ENCODE data around the gene SORL1.
"Not testable (repeated sequence)": the region's sequence is repeated elsewhere in the genome, so short reads cannot be mapped to it uniquely, and the experiment has no call there.

Gene SORL1

GRCh38 chr11:121559606-121560200, 107.6 kb downstream of the SORL1 start:
- ATAC-seq (no peak), DNase-seq (no peak)
- Mint-ChIP-seq H3K27ac (peak overlapping the region in 1 of 2 donors; percentile 8), H3K4me1 (peaks cover 73% of the 10 kb centered on the region), H3K9me3 (no peaks in the 10 kb centered on the region), H3K4me3 (no peak overlapping the region), H3K27me3 (no peaks in the 10 kb centered on the region)

DNA sequence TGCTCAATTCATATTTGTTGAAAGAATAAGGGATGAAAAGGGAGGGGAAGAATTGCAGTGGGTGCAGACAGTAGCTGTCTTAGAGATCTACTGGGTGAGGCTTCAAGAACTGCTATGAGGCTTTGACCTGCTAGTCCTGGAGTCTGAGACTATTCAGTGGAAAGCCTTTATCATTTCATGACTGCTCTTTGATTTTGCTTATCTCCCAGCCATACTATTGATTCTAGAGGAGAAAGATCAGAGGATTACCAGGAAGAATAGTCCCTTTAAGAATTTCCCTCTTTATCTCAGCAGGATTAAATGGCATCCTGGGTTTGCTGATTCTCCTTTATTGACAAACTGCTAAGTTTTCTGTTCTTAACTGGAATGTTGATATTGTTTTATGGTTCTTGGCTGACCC, 108.1 kb downstream of the SORL1 start:
- no peak overlapping the region for H3K4me3 Mint-ChIP-seq
- no peak for ATAC-seq
- no peak for DNase-seq
- no peaks in the 10 kb centered on the region for H3K9me3 Mint-ChIP-seq
- no peaks in the 10 kb centered on the region for H3K27me3 Mint-ChIP-seq
- peaks cover 73% of the 10 kb centered on the region for H3K4me1 Mint-ChIP-seq
- no peak overlapping the region for H3K27ac Mint-ChIP-seq

DNA sequence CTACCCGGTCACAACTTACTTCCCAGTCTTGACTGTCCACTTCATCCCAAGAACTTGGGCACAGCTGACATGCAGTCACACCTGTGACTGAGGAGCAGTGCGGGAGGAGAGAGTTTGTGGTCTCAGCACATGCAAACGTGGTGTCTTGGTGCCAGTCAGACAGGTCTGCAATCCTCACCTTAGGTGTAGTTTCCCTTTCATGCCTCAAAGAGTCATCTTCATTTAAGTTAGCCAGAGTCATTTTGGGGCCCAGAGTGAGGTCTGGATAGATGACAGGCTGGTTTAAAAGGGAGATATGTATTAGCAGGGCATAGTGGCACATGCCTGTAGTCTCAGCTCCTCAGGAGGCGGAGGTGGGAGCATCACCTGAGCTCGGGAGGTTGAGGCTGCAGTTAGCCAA, 109.1 kb downstream of the SORL1 start:
- Mint-ChIP-seq H3K27me3 (no peaks in the 10 kb centered on the region), H3K4me1 (peaks cover 69% of the 10 kb centered on the region), H3K27ac (no peak overlapping the region), H3K4me3 (no peak overlapping the region), H3K9me3 (no peaks in the 10 kb centered on the region)
- DNase-seq (peak in 1 of 2 donors; percentile 19), ATAC-seq (peak; percentile 63)

DNA sequence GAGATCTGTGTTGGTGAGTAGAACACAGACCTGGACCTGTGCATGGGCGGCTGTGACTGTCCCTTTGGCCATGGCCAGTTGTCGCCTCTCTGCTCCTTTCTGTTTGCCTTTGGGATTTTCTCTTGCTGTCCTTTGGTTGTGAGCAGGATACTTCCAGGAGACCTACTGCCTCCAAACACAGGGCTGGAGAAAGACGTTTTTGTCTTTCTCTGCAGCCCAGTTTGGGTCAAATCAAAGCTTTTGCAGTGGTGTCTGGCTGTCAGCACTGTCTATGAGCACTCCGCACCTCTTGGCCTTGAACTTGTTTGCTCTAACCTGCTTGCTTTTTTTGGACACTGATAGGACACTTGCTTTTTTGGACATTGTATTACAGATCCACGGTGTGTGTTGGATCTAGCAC, 109.6 kb downstream of the SORL1 start:
- peaks cover 69% of the 10 kb centered on the region for H3K4me1 Mint-ChIP-seq
- H3K9me3 Mint-ChIP-seq, result no peaks in the 10 kb centered on the region
- H3K27me3 Mint-ChIP-seq, result no peaks in the 10 kb centered on the region
- no peak overlapping the region for H3K27ac Mint-ChIP-seq
- no peak overlapping the region for H3K4me3 Mint-ChIP-seq
- ATAC-seq (no peak), DNase-seq (no peak)

GRCh38 chr11:121563003-121563402, 110.9 kb downstream of the SORL1 start:
- DNase-seq (peak in 1 of 2 donors; percentile 65), ATAC-seq (peak; percentile 92)
- H3K27ac Mint-ChIP-seq, result no peak overlapping the region
- no peak overlapping the region for H3K4me3 Mint-ChIP-seq
- H3K9me3 Mint-ChIP-seq, result no peaks in the 10 kb centered on the region
- peaks cover 68% of the 10 kb centered on the region for H3K4me1 Mint-ChIP-seq
- no peaks in the 10 kb centered on the region for H3K27me3 Mint-ChIP-seq

DNA sequence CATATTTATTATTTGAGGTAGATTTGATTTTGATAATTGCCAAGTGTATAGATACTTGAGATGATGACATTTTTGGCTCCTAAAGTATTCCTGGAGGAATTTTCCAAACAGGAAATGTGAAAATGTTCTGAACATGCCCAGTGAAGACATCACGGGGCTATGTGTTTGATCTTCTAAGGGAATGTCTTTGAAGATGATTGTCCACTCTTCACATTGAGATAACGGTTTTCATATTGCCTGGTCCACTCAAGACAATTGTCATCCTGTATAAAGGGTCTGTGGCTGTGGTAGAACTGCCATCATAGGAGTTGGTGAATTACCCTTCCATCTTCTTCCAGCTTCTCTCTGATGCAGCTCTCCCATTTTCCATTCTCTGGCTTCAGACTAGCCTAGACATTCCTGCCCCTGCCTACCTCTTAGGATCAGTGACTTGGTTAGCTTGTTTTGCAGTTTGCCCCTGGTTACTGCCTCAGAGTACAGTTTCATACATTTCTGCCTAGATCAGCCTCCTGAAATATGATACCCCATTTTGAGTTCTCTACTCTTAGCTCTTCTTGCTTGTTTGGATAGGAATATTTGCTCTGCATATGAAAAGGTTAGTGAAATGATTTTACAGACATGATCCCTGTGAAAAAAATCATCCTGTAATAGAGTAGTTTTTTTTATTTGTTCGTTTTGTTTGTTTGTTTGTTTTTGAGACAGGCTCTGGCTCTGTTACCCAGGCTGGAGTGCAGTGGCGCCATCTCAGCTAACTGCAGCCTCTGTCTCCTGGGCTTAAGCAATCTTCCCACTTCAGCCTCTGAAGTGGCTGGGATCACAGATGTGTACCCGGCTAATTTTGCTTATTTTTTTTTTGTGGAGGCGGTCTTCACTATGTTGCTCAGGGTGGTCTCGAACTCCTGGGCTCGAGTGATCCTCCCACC, 112.0 kb downstream of the SORL1 start:
- peaks cover 68% of the 10 kb centered on the region for H3K4me1 Mint-ChIP-seq

DNA sequence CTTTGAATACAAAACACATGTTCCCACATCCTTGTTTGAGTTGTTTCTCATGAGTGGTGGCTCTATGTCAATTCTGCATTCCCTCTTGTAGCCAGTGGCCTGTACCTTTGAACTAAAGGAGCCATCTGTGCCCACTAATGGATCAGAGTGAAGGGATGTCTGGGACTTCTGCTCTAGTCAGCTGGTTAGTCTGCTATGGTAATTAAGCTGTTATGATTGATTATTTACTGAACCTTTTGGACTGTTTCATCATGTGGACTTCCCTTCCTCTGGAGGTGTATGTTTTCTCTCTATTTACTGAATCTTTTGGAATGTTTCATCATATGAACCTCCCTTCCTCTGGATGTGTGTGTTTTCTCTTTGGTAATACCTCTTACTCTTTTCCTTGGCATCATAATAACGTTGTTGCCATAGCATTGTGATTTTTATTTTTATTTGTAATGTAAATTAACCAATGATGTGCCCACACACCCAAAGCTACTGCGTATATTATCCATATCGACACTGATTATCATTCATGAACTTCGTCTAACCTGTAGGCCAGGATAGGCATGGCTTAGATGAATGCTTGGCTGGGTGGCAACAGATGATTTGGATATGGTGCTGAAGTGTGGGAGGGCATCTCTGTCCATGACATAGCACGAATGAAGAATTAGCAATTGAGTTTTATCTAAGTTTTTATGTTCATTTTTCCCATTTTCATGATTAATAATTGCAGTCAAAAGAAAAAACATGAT, 113.0 kb downstream of the SORL1 start:
- Mint-ChIP-seq H3K9me3 (no peaks in the 10 kb centered on the region), H3K27ac (no peak overlapping the region), H3K27me3 (no peaks in the 10 kb centered on the region), H3K4me1 (peaks cover 58% of the 10 kb centered on the region), H3K4me3 (no peak overlapping the region)
- no peak for ATAC-seq
- no peak for DNase-seq

More for the DNA sequence above, 112.0 kb downstream of the SORL1 start:
- no peak for DNase-seq
- no peak for ATAC-seq
- Mint-ChIP-seq H3K27me3 (no peaks in the 10 kb centered on the region), H3K9me3 (no peaks in the 10 kb centered on the region), H3K27ac (no peak overlapping the region), H3K4me3 (peak overlapping the region in 1 of 2 donors; percentile 44)

- Mint-ChIP-seq H3K4me1 (peaks cover 45% of the 10 kb centered on the region), H3K4me3 (no peak overlapping the region), H3K27me3 (no peaks in the 10 kb centered on the region), H3K27ac (peak overlapping the region in 1 of 2 donors; percentile 83), H3K9me3 (no peaks in the 10 kb centered on the region)
- DNase-seq (no peak), ATAC-seq (no peak)
Observed at GRCh38 chr11:121566279-121567168, 114.4 kb downstream of the SORL1 start.

- Mint-ChIP-seq H3K4me1 (peaks cover 31% of the 10 kb centered on the region), H3K9me3 (no peaks in the 10 kb centered on the region), H3K27ac (no peak overlapping the region), H3K4me3 (no peak overlapping the region), H3K27me3 (no peaks in the 10 kb centered on the region)
- ATAC-seq (no peak), DNase-seq (no peak)
Observed at GRCh38 chr11:121567995-121568394, 115.9 kb downstream of the SORL1 start.

- not testable (repeated sequence) for H3K4me3 Mint-ChIP-seq, H3K9me3 Mint-ChIP-seq, DNase-seq, ATAC-seq, H3K27me3 Mint-ChIP-seq
- Mint-ChIP-seq H3K4me1 (peaks cover 15% of the 10 kb centered on the region), H3K27ac (peak overlapping the region in 1 of 2 donors; percentile 69)
Observed at GRCh38 chr11:121569332-121570299, 117.5 kb downstream of the SORL1 start.

DNA sequence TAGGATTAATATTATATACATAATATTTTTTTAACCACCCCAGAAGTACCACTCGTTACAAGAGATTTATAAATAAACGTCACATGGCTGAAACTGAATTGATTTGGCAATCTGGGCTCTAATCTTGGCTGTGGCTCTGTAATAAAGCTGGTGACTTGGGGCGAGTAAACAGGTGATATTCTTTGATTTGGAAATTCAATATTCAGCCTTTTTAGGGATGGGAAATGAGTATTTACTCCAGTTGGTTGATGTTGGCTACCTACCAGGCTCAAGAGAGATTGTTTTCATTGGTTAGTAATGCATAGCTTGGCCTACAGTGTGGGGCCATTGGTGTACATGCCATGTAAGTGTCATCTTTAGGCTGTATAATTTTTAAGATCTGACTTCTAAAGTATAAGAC, 118.3 kb downstream of the SORL1 start:
- no peak for DNase-seq
- H3K4me3 Mint-ChIP-seq, result no peak overlapping the region
- no peak overlapping the region for H3K27ac Mint-ChIP-seq
- H3K9me3 Mint-ChIP-seq, result no peaks in the 10 kb centered on the region
- peaks cover 20% of the 10 kb centered on the region for H3K4me1 Mint-ChIP-seq
- ATAC-seq, result no peak
- no peaks in the 10 kb centered on the region for H3K27me3 Mint-ChIP-seq

DNA sequence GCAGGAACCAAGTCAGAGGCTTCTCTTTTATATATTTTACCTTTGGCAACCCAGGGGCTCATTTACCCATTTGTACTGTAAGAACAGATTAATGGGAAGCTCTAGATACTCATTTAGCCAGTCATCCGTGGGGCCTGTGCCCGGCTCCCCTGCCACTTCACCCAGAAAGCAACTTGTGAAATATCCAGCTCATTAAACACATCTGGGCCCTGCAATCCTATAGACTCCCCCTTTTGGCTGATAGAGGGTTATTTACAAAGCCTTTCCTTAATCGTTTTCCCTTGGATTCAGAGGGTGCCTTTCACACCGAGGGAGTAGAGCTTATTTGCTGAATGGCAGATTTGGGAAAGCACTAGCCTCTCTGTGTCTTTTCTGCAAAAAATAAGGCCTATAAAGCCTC, 119.4 kb downstream of the SORL1 start:
- Mint-ChIP-seq H3K4me1 (peaks cover 23% of the 10 kb centered on the region), H3K27me3 (no peaks in the 10 kb centered on the region), H3K9me3 (no peaks in the 10 kb centered on the region), H3K27ac (no peak overlapping the region), H3K4me3 (no peak overlapping the region)
- DNase-seq, result no peak
- ATAC-seq, result no peak

GRCh38 chr11:121572571-121573059, 120.5 kb downstream of the SORL1 start:
- no peak for DNase-seq
- ATAC-seq, result no peak
- H3K9me3 Mint-ChIP-seq, result no peaks in the 10 kb centered on the region
- peaks cover 17% of the 10 kb centered on the region for H3K4me1 Mint-ChIP-seq
- peak overlapping the region in 1 of 2 donors; percentile 34 for H3K27ac Mint-ChIP-seq
- no peak overlapping the region for H3K4me3 Mint-ChIP-seq
- no peaks in the 10 kb centered on the region for H3K27me3 Mint-ChIP-seq

DNA sequence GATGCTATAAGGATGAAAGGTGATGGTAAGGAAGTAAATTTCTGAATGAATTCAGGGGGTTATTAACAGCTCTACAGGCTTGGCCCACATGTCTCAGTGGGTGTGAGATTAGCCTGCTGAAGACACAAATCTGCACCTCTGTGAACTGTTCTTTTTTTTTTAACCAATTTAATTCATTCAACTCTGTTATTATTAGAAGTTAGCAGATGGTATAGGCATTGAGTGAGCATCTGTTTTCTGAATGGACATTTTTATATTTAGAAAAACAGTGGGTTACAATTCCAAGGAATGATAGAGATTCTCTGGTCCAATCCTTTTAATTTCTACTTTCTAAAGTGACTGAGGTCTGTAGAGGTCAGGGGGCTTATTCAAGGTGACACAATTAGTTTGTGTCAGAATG, 122.7 kb downstream of the SORL1 start:
- no peak overlapping the region for H3K4me3 Mint-ChIP-seq
- DNase-seq (no peak), ATAC-seq (no peak)
- H3K27ac Mint-ChIP-seq, result no peak overlapping the region
- H3K27me3 Mint-ChIP-seq, result no peaks in the 10 kb centered on the region
- H3K9me3 Mint-ChIP-seq, result peaks cover 1 to 8% of the 10 kb centered on the region in 2 donors
- peaks cover 20% of the 10 kb centered on the region for H3K4me1 Mint-ChIP-seq
